ENCODE data around the gene PRKCD.

Gene PRKCD

GRCh38 chr3:53227993-53228885, 67.2 kb downstream of the PRKCD start:
- peak overlapping the region; percentile 97 for H3K27ac ChIP-seq
- peaks cover 100% of the 10 kb centered on the region for H3K36me3 ChIP-seq
- H3K4me1 ChIP-seq (ENCODE audit: control insufficient read depth in 1 of 2, insufficient read depth in 1 of 2, low read depth in 1 of 2, low read length in 1 of 2) = no peaks in the 10 kb centered on the region
- TF ChIP-seq CTCF (IDR thresholded peaks at IDR 0.05) = no peak
- no peaks in the 10 kb centered on the region for H3K27me3 ChIP-seq
- no peak overlapping the region for H3K4me3 ChIP-seq (ENCODE audit: low read depth in 1 of 2, low read length in 1 of 2)
- peaks cover 16% of the 10 kb centered on the region for H3K9me3 ChIP-seq

- Histone ChIP-seq H3K36me3 (peaks cover 100% of the 10 kb centered on the region), H3K4me1 (ENCODE audit: control insufficient read depth in 1 of 2, insufficient read depth in 1 of 2, low read depth in 1 of 2, low read length in 1 of 2) (peaks cover 5 to 7% of the 10 kb centered on the region in 2 experiments), H3K4me3 (ENCODE audit: low read depth in 1 of 2, low read length in 1 of 2) (no peak overlapping the region), H3K27ac (peak overlapping the region; percentile 97), H3K27me3 (no peaks in the 10 kb centered on the region), H3K9me3 (peaks cover 16% of the 10 kb centered on the region)
- TF ChIP-seq CTCF (IDR thresholded peaks at IDR 0.05) = no peak
Observed at GRCh38 chr3:53229171-53229570, 68.2 kb downstream of the PRKCD start.

- H3K9me3 ChIP-seq = peaks cover 16% of the 10 kb centered on the region
- peaks cover 8 to 10% of the 10 kb centered on the region in 2 experiments for H3K4me1 ChIP-seq (ENCODE audit: control insufficient read depth in 1 of 2, insufficient read depth in 1 of 2, low read depth in 1 of 2, low read length in 1 of 2)
- TF ChIP-seq CTCF (IDR thresholded peaks at IDR 0.05) = no peak
- peak overlapping the region; percentile 97 for H3K27ac ChIP-seq
- H3K36me3 ChIP-seq = peaks cover 100% of the 10 kb centered on the region
- no peaks in the 10 kb centered on the region for H3K27me3 ChIP-seq
- H3K4me3 ChIP-seq (ENCODE audit: low read depth in 1 of 2, low read length in 1 of 2) = no peak overlapping the region
Observed at GRCh38 chr3:53229606-53230005, 68.6 kb downstream of the PRKCD start.

- no peak overlapping the region for H3K4me3 ChIP-seq (ENCODE audit: low read depth in 1 of 2, low read length in 1 of 2)
- no peak for TF ChIP-seq CTCF (IDR thresholded peaks at IDR 0.05)
- H3K27ac ChIP-seq = peak overlapping the region; percentile 97
- peaks cover 16% of the 10 kb centered on the region for H3K9me3 ChIP-seq
- H3K36me3 ChIP-seq = peaks cover 100% of the 10 kb centered on the region
- H3K27me3 ChIP-seq = no peaks in the 10 kb centered on the region
- peaks cover 11 to 15% of the 10 kb centered on the region in 2 experiments for H3K4me1 ChIP-seq (ENCODE audit: control insufficient read depth in 1 of 2, insufficient read depth in 1 of 2, low read depth in 1 of 2, low read length in 1 of 2)
Observed at GRCh38 chr3:53230041-53230621, 69.1 kb downstream of the PRKCD start.

GRCh38 chr3:53230789-53231188, 69.8 kb downstream of the PRKCD start:
- Histone ChIP-seq H3K9me3 (peaks cover 16% of the 10 kb centered on the region), H3K27me3 (no peaks in the 10 kb centered on the region), H3K4me1 (ENCODE audit: control insufficient read depth in 1 of 2, insufficient read depth in 1 of 2, low read depth in 1 of 2, low read length in 1 of 2) (peaks cover 11 to 21% of the 10 kb centered on the region in 2 experiments), H3K27ac (peak overlapping the region; percentile 97), H3K36me3 (peaks cover 100% of the 10 kb centered on the region), H3K4me3 (ENCODE audit: low read depth in 1 of 2, low read length in 1 of 2) (no peak overlapping the region)
- no peak for TF ChIP-seq CTCF (IDR thresholded peaks at IDR 0.05)

Measured in neutrophil (primary cell).